ENCODE results near the gene SLC17A9.
"Not testable (repeated sequence)": the region's sequence is repeated elsewhere in the genome, so short reads cannot be mapped to it uniquely, and the experiment has no call there.

Gene SLC17A9

GRCh38 chr20:62956387-62957135 lies 4.1 kb downstream of the SLC17A9 start:
- no peak for DNase-seq

GRCh38 chr20:62957136-62958117 lies 4.9 kb downstream of the SLC17A9 start:
- DNase-seq = no peak

GRCh38 chr20:62958388-62959100 lies 6.0 kb downstream of the SLC17A9 start:
- DNase-seq = no peak

DNA sequence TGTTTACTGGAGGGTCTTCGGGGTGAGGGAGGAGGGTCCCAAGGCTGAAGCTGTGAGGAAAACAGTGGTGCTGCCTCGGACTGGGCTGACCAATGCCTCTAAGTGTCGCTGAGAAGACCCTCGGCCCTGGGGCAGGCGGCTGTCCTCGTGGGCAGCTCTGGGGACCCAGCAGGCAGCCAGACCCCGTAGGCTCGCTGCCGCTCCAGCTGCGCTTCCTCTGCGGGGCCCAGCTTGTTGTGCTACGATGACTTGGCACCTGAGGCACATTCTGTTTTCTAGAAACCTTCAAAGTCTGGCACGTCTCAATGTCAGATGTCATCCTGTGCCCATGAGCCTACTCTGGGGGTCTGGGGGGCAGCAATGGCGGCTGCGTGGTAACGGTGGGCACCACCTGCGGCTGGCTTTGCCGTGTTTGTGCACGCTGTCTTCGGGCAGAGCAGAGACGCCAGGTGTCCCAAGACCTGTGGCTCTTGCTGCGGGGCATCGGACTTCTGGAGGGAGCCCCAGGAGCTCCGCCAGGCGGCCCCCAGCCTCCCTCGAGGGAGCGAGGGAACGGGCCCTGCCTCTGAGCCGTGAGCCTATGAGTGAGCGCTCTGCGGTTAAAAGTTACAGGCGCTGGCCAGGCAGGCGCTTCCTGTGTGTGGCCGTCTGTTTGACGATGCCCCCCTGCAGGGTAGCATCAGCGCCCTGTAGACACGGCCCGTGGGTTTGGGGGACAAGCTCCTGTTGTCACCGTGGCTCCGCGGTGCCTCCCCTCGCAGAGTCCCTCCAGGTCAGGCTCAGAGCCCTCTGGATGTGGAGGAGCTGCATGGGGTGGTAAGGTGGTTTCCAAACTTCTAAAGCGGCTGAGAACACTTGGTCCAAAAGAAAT lies 6.8 kb downstream of the SLC17A9 start:
- no peak for DNase-seq

GRCh38 chr20:62959998-62960436 lies 7.5 kb downstream of the SLC17A9 start:
- no peak for DNase-seq

DNA sequence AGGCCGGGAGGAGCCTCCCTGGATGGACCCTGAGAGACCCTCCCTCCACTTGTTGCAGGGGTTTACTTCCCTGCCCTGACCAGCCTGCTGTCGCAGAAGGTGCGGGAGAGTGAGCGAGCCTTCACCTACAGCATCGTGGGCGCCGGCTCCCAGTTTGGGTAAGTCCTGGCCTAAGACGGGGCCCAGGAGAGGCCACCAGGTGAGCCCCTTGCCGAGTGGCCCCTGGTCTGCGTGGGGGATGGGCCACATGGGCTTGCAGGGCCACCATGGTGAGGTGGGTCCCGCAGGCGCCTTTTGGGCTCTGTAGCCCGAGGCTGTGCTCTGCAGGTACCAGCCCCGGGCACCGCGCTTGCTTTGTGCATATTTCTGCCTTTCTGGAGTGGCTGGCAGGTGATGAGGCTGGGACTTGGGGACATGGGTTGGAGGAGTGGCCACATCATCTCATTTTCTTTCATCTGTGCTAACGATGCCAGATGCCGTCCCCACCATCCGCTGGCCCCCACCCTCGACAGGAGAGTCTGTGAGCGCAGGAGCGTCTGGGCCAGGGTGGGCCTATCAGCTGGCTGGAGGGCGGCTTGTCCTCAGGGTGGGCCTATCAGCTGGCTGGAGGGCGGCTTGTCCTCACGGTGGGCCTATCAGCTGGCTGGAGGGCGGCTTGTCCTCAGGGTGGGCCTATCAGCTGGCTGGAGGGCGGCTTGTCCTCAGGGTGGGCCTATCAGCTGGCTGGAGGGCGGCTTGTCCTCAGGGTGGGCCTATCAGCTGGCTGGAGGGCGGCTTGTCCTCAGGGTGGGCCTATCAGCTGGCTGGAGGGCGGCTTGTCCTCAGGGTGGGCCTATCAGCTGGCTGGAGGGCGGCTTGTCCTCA lies 8.2 kb downstream of the SLC17A9 start:
- not testable (repeated sequence) for DNase-seq

GRCh38 chr20:62961310-62961783 lies 8.8 kb downstream of the SLC17A9 start:
- DNase-seq = no peak

- no peak for DNase-seq
These were observed 9.3 kb downstream of the SLC17A9 start for GRCh38 chr20:62961799-62962198.

DNA sequence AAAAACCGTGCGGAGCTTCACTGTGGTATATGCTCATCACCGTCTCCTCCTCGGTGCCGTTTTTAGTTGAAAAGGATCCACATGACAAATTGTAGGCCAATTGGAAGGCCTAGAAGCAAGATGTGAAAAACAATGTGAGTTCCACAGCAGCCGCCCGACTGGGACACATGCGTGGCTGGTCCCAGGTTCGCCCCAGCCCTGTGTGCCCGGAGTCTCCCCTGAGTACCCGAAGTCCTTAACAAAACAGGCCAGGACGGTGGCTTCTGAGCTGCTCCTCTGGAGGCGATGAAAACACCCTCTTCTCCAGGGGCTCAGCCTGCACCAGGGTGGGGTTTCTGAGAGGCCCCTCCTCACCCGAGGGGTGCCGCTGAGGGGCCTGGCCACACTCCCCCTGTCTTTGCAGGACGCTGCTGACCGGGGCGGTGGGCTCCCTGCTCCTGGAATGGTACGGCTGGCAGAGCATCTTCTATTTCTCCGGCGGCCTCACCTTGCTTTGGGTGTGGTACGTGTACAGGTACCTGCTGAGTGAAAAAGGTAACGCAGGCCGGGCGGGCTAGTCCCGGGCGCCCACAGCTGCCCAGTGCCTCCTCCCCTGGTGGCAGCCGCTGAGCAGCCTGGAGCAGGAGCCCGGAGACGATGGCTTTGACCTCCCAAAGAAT lies 9.8 kb downstream of the SLC17A9 start:
- DNase-seq = no peak

DNA sequence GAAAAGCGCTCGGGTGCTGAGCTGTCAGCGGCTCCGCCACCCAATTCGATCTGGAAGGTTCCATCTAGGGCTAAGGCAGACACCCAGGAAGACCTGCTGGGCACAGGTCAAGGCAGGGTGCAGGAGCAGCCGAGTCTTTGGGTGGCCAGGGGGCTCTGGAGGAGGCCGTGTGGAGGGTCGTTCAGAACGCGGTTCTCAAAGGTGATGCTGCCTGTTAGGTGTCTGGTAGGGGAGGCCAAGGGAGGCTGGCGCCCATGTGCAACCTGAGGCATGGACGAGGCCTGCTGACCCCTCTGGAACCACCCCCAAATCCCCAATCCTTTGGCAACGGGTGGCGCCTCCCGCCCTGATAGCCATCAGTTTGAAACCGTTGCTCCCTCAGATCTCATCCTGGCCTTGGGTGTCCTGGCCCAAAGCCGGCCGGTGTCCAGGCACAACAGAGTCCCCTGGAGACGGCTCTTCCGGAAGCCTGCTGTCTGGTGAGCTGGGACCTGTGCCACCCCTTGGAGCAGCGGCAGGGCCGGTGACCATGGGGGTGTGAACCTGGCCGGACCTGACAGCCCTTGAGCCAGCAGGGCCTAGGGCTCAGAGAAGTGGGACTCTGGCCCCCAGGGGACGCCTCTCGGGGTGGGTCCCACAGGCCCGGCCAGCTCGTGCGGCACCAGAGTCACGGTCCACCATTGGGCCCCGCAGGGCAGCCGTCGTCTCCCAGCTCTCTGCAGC lies 10.5 kb downstream of the SLC17A9 start:
- DNase-seq = no peak

- DNase-seq = no peak
These were observed 11.3 kb downstream of the SLC17A9 start for GRCh38 chr20:62963614-62964397.

DNA sequence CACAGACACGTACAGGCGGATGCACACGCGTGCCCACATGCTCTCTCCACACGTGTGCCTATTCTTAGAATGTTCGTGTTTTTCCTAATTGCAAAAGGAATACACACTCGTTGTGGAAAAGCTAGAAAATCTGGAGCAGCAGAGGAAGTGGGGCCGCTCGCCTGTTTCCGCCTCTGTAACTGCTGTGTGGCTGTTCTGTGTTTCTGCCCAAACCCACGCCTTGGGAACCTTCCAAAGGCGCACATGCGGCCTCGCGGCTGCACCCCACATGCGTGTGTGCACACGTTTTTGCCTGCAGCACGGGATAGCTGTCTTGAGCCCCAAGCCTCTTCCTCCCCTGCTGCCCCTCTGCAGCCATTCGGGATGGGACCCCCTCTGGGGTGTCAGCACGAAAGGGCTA lies 12.2 kb downstream of the SLC17A9 start:
- no peak for DNase-seq

GRCh38 chr20:62965363-62965771 lies 12.9 kb downstream of the SLC17A9 start:
- DNase-seq = no peak

DNA sequence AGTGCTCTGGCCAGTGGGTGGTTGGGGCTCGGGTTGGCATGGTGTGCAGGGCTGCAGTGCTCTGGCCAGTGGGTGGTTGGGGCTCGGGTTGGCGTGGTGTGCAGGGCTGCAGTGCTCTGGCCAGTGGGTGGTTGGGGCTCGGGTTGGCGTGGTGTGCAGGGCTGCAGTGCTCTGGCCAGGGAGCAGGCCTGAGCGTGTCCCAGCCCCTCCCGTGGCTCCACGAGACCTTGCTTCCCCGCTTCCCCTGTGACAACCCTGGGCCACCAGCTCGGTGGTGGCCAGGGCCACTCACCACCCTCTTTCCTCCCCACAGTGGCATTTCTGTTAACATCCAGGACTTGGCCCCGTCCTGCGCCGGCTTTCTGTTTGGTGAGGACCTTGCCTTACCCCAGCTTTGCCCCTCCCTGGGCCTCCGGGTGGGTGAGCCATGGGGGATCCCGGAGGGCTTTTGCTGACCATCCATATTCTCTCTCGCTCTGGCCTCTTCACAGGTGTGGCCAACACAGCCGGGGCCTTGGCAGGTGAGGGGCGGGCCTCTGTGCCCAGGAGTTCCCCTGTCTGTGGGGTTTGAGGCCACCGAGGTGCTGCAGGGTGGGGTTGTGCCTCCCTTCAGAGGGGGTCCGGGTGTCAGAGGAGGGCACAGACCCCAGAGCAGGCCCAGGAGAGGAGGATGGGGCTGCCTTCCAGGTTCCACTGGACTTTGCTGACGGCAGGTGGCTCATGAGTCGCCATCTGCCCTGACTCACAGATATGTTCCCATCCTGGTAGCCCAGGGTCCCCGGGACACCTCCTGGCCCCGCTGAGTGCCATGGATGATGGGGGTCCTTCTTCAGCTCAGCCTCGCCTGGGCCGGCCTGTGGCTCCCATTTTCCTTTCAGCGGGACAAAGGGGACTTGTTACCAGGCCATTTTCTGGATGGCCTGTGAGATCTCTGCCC lies 14.0 kb downstream of the SLC17A9 start:
- no peak for DNase-seq

DNA sequence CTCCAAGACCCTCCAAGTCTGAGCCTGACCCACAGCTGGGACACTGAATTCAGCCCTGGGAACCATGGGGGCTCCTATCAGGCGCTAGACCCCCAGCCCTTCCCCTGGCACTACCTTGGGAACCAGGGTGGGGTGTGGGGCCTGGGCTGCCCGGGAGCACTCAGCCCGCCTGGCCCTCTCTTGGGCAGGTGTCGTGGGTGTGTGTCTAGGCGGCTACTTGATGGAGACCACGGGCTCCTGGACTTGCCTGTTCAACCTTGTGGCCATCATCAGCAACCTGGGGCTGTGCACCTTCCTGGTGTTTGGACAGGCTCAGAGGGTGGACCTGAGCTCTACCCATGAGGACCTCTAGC lies 14.6 kb downstream of the SLC17A9 start:
- no peak for DNase-seq

DNA sequence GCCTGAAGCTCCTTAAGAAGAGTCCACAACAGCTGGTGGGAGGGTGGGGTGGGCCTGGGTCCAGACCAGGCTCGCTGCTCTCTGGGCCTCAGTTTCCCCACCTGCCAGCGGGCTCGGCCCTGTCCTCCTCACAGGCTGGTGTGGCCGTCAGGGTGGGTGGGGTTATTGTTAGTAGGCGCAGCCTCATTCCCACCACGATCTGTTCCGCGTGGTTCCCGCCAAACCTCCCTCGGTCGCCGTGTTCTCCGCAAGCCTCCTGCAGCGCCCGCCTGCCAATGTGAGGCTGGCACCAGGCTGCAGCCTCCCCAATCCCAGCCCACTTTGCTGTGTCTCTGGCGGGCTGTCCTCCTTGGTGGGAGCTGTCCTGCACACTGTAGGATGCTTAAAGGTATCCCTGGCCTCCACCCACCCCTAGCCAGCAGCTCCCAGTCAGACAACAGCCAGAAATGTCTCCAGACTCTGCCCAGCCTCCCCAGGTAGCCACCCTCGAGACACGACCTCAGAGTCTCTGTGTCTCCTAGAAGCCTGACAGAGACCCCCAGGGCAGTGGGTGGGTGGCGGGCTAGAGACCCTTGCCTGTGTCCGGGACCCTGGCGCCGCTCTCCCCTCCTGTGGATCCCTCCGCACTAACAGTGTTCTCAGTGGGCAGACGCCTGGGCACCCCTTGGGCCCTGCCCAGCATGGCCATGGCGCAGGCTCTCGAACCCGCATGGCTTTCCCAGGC lies 15.3 kb downstream of the SLC17A9 start:
- no peak for DNase-seq

Measured in right kidney (tissue), 1 donor.